Raji (cell line): Measurements from ENCODE around the gene ZNF385D.

Experiments
- POLR2A ChIP-seq: IDR thresholded peaks from 2 replicates; pipeline ENCODE4 v1.6.1; 2011; ENCODE audit warnings: low read depth, low read length, control low read depth; ENCODE audit not compliant: insufficient read depth

The ZNF385D gene, protein sequence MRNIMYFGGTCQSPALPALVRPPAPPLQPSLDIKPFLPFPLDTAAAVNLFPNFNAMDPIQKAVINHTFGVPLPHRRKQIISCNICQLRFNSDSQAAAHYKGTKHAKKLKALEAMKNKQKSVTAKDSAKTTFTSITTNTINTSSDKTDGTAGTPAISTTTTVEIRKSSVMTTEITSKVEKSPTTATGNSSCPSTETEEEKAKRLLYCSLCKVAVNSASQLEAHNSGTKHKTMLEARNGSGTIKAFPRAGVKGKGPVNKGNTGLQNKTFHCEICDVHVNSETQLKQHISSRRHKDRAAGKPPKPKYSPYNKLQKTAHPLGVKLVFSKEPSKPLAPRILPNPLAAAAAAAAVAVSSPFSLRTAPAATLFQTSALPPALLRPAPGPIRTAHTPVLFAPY

DNA sequence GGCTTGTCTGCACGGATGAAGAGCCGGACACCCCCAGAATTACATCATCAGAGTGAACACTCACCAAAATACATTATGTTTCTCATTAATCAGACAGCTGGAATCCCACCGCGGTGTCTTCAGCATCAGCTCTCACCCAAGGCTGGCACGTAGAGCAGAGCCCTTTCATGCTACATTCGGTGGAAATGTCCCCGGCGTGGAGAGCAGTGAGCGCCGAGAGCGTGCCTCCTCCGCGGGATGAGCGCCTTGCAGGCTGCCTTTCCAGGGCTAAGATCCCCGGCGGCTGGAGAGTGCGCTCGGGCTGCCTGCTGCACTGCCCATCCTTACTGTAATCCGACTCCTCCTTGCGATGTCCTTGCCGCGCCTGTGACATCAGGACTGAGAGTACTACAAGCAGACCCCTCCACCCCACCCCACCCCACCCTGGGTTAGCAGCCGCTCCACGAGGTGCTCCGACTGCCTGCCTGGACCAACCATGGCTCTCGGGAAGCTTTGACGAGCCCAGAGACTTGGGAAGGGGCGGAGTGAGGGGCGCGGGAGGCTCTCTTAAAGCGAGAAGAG, at the start of gene ZNF385D:
TSS of gene ZNF385D (minus strand) at position 380 of the 561 bp plus-strand sequence. CDS start at position 86, 294 bp downstream.
- TF ChIP-seq POLR2A: no peak

DNA sequence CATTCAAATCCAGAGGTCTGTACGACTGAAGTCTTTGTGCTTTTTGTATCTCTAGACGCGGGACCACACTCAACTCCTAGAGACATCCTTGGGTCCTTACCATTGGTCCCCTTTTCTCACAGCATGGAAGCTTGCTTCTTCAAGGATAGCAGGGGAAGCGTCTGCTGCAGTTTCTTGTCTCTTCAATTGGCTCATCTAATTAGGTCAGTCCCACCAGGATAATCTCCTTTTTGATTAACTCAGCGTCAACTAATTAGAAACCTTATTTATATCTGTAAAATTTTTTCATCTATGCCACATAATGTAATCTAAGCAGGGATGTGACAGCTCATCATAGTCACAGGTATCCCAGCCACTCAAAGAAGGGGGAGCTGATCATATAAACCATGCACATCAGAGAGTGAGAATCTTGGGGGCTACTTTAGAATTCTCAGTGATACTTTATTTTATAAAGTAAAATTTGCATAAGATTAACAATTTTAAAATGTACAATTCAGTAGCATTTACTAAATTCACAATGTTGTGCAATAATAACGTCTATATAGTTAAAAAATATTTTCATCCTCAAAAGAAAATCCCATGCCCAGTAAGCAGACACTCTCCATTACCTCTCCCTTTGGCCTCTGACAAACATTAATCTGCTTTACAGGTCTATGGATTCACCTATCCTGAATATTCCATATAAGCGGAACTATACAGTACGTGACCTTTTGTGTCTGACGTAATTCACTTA, 47.5 kb upstream of the ZNF385D start:
- no peak for TF ChIP-seq POLR2A

DNA sequence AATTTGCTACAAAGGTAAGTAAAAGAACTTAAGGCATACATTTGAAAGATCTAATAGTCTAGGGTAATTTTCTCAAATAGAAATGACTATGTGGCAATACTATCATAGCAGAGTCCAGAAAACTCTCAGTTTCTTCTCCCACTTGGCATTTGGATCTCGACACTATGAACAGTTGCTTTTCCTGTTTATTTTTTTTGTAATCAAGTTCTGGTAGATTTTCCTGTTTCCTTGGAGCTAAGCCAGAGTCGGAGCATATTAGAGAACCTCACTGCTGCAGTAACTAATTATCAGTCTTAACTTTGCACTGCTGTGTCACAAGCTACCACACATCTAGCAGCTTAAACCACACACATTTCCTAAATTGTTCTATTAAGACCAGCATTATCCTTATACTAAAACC, 44.9 kb upstream of the ZNF385D start:
- TF ChIP-seq POLR2A: no peak

DNA sequence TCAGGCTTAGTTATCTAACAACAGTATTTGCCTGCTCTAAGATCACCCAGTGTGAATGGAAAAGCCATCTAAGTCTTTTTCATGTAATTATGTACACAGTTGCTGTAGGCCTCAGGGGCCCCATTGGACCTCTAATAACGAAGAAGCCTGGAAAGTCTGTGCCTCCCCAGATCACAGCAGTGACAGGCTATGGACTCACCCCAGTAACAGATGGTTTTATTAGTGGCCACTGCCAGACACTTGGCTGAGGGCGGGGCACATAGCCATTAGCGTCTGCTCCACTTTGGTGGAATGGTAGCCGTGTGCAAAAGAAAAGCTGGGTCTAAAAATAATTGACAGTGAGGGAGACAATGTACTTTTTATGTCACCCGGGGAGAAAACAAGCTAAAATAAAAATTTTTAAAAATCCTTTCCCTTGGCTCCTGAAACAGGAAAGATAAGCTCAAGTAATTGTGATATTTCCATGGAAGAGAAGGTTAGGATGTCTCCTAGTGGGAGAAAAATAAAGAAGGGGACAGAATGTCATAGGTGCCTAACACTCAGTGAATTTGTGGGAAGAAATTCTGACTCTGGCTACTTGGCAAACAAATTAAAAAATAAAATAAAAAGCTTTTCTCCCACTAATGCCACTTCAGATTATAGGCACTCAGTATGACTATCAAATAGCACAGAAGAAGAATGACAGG, 44.3 kb upstream of the ZNF385D start:
- TF ChIP-seq POLR2A: no peak

DNA sequence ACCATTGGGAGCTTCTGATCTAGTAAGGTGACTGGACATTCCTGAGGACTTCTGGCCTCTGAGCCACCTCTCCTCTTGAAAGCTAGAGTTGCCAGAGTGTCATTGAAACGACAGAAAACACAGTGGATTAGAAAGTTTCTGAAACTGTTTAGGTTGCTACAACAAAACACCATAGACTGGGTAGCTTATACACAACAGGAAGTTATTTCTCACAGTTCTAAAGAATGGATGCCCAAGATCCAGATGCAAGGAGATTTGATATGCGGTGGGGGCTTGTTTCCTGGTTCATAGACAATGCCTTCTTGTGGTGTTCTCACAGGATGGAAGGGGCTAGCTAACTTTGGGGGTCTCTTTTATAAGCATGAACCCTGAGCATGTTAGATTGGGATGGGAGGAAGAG, 43.3 kb upstream of the ZNF385D start:
- no peak for TF ChIP-seq POLR2A

DNA sequence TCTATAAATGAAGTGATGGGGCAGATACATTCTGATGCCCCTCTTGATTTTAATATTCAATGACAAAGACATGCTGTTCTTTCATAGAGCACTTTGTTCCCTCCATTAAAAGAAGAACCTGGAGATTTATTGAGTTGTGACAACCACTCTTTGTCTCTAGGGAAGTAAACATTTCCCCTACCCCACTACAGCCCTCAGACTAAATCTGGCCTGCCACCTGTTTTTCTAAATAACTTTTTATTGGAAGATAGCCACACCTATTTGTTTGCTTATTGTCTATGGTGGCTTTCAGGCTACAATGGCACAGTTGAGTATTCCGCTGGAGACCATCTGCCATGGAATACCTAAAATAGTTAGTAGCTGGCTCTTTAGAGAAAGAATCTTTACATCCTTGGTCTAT, 41.2 kb upstream of the ZNF385D start:
- TF ChIP-seq POLR2A: no peak

DNA sequence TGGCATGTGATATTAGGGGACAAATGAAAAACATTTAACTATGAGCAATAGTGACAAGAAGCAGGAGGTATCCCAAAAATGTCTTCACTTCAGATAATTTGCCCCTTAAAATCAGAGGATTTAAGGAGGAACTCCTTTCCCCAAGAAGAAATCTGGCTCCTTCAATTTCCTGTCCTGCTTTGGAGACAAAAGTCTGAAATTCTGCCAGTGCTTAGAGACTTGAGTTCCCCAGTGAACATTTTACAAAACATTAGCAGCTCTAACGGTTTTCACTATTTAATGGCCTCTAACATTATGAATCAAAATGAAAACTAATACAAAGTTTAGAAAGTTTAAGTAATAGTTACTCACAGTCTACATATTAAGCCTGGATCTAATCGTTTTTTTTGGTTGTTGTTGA, 40.3 kb upstream of the ZNF385D start:
- TF ChIP-seq POLR2A: no peak

DNA sequence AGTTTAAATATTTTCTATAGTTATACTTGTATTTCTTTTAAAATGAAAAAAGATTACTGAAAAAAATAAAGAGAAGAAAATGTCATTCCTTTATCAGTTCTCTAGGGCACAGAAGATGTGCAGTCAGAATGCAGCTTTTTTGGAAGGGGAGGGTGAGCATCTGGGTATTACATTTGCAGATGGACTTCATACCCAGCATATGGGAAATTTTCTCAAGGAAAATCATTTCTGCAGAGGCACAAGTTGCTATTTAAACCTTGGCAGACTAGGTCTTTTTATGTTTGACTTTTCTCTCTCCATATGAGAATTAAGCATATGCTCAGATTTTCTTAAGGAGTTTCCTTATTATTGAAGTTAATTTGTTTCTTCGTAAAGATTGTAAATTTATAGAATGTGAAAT, 39.5 kb upstream of the ZNF385D start:
- no peak for TF ChIP-seq POLR2A

DNA sequence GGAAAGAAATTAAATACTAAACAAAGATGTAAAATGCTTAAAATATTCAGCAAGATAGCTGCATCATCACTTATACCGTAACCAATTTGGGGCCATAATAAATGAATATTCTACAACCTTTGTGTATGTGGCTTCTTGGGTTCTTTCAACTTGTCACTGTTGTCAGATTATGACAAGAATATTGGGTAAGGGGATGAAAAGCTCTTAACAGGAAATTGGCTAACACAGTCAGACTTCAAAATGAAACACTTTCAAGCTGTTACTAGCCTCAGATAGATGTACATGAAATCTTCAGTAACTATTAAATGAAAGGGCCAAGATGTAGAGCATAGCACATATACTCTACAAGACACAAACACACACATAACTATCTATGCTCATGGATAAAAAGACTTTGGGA, 38.7 kb upstream of the ZNF385D start:
- TF ChIP-seq POLR2A: no peak

DNA sequence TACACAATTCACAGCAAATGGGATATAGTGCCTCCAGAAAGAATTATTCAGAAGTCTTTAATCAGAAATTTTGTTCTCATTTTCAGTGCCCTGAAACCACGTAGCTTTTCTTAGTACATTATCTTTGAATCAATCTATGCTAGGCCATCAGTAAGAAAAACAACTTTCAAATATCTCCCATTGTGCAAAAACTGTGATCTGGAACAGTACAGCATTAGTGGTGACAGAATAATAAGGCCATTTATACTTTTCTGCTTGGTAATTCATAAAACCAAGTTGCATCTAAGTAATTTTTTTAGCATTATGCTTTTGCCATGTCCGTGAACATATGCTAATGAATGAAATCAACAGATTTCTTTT, 35.4 kb upstream of the ZNF385D start:
- no peak for TF ChIP-seq POLR2A

DNA sequence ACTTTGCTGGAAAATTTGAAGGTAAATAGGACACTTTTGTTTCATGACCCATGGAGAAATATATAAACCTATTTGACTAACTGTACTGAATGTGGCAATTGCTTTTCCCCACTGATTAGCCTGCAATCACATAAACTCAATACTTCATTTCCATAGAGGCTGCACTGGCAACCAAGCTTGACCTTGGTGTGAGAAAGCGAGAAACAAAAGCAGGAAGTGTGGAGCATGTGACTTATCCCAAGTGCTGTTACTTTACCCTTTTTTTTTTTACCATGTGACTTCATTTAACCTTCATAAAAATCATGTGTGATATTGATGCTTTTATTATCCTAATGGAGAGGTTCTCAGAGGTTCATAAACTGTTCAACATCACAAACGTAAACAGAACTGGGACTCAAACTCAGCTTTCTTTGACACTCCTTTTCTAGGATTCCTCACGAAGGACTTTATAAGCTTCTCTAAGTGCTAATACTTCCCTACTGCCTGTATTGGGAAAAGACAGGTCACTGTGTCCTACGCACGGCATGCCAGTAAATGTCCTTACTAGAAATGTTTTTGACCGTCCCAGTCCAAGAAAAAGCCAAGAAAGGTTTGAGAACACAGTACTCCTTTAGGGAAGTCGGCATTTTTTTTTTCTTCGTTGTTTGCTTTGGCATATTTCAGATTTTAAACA, 34.9 kb upstream of the ZNF385D start:
- no peak for TF ChIP-seq POLR2A

DNA sequence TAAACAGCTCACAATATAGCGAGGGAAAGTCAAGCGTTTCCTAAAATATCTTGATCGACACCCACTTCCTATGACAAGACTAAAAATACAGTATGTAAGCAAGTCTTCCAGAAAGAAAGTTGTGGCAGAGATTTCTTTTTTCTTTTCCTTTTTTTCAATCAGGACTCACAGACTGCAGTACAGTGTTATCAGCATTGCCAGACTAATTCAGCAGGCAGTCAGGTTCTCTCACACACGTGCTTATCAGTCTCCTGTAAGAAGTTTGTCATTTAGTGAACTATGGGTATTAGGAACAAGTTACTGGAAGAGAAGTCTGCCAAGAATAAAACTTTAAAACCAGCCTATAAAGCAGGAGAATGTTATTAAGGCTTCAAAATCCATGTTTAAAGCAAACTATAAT, 32.8 kb upstream of the ZNF385D start:
- TF ChIP-seq POLR2A: no peak

DNA sequence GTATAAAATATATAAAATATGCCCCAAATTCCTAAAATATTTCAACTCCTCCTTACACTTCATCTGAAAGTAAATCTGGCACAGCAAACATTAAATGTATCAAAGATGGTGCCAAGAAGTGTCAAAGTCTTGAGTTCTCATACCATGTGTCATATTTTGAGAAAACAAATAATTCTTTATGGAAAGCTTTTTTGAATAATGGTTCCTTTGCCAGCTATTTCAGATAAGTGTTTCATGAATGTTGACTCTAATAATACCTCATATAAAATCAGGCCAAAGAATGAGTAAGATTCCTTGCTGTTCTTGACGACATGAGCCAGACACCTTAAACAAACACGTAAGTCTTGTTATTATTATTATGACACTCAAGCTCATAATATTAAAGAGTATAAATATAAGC, 30.3 kb upstream of the ZNF385D start:
- TF ChIP-seq POLR2A: no peak

DNA sequence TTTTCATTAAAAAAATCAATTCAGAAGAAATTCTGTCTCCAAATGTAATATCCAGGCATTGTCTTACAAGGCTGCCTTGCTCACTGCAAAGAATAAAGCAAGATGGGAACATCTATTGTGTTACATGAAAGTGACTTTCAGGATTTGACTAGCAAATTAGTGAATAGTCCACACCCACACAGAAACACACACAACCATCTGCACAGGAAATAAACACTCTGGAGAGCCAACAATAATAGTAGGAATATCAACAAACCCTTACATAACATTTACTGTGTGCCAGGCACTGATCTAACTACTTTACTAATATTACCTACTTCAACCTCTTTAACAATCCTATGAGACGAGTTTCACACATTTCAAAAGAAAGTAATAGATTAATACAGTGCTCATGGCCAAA, 28.9 kb upstream of the ZNF385D start:
- no peak for TF ChIP-seq POLR2A

DNA sequence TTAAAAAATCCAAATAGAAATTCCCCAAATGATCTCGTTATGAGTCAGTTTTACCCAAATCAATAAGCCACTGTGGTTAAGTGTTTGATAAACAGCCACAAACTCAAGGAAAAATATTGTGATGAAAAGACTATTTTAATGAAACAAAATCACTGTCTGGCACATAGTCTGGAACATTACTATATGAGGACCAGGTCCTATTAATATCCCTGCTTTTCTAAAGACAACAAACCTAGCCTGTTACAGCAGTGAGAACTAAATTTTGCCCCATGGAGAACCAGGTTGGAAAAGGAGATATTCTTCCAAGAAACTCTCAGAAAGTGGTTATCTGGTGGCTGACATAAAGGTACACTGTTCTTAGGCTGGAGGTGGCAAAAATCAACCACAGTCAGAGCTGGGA, 27.7 kb upstream of the ZNF385D start:
- TF ChIP-seq POLR2A: no peak
